Osteoblast (primary cell): ENCODE data around the gene RALGPS2. TPM values are rescaled to one million over a fixed set of nuclear protein-coding genes. Genes with fewer than 3 reads are reported as not detected.

Experiments
- DNase-seq: peaks from one replicate; pipeline ENCODE4 v3.0.0; 2011; ENCODE audit warnings: low spot score, mixed read lengths; ENCODE audit not compliant: insufficient read length; ENCODE audit errors: missing footprints
- H2AFZ ChIP-seq: 2 replicates; pipeline ENCODE4 v1.6.0; 2011; ENCODE audit warnings: mild to moderate bottlenecking, low read length
- H3K27ac ChIP-seq: 2 replicates; pipeline ENCODE4 v1.5.1; 2011; ENCODE audit warnings: mild to moderate bottlenecking, low read depth, low read length, moderate library complexity
- H3K27me3 ChIP-seq: 2 replicates; pipeline ENCODE4 v1.6.0; 2012; ENCODE audit warnings: mild to moderate bottlenecking, control low read depth, inconsistent platforms, low read length, moderate library complexity; ENCODE audit not compliant: insufficient read depth
- H3K36me3 ChIP-seq: 2 replicates; pipeline ENCODE4 v1.5.1; 2011; ENCODE audit warnings: mild to moderate bottlenecking, low read length, control low read depth, moderate library complexity; ENCODE audit not compliant: insufficient read depth
- H3K4me1 ChIP-seq: 2 replicates; pipeline ENCODE4 v1.5.1; 2011; ENCODE audit warnings: mild to moderate bottlenecking, low read length, control low read depth, moderate library complexity; ENCODE audit not compliant: insufficient read depth
- H3K4me2 ChIP-seq: 2 replicates; pipeline ENCODE4 v1.6.0; 2011; ENCODE audit warnings: mild to moderate bottlenecking, low read length; ENCODE audit not compliant: insufficient read depth
- H3K4me3 ChIP-seq: fragments of 200-600 bp; sonication (generic); 3 replicates; pipeline ENCODE4 v1.5.1; 2012; ENCODE audit warnings: mild to moderate bottlenecking, low read length, inconsistent platforms; ENCODE audit not compliant: insufficient read depth
- H3K79me2 ChIP-seq: 2 replicates; pipeline ENCODE4 v1.6.0; 2012; ENCODE audit warnings: mild to moderate bottlenecking, low read length, control low read depth, inconsistent platforms; ENCODE audit not compliant: insufficient read depth
- H3K9me3 ChIP-seq: 2 replicates; pipeline ENCODE4 v1.5.1; 2011; ENCODE audit warnings: low read depth, low read length, control low read depth
- H4K20me1 ChIP-seq: 2 replicates; pipeline ENCODE4 v1.6.0; 2012; ENCODE audit warnings: mild to moderate bottlenecking, low read length, control low read depth; ENCODE audit not compliant: insufficient read depth
- total RNA-seq: library from RNA; depleted of rRNA; stranded (reverse); fragments of >200 nt; gene quantifications from 2 replicates; pipeline ENCODE4 v1.2.3, GENCODE V29; 2012
- TF ChIP-seq, protein P1 (sequence below): IDR thresholded peaks from 2 replicates; pipeline ENCODE4 v1.5.1; 2011; ENCODE audit warnings: mild to moderate bottlenecking, low read depth, low read length, moderate library complexity; ENCODE audit errors: extremely low read depth

Gene RALGPS2
- total RNA-seq, 1 donor: 40.2 TPM

DNA sequence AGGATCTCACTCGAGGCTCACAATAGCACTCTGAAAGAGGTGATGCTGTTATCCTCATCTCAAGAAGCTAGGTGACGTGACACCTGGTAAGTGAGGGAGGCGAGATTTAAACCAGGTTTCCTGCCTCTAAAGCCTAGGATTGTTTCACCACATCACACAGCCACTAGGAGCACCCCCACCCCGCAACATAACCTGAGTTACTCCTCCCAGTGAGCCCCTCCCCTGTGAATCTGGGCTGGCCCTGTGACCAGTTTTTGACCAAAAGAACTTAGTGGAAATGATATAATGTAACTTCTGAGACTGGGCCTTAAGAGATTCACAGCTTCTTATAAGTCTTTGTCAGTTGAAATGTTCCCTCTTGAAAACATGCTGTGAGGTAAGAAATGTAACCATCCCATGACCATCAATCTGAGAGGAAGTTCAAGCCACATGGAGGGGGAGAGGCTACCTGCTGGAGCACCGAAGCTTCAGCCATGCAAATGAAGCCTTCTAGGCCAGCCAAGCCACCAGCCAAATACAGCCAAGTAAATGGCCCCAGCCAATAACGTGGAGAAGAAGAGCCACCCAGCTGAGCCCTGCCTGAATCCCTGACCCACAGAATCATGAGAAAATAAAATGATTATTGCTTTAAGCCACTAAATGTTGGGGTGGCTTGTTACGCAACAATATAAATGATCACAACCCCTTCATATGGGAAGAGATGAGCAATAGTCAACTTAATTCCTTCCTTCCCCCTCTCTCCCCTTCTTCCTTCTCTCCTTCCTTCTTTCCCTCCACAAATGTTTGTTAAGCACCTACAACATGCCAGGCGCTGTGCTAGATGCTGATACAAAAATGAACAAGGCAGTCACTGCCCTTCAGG is 239.7 kb downstream of the RALGPS2 start:
- no peak overlapping the region for H3K4me2 ChIP-seq
- TF ChIP-seq, protein P1, sequence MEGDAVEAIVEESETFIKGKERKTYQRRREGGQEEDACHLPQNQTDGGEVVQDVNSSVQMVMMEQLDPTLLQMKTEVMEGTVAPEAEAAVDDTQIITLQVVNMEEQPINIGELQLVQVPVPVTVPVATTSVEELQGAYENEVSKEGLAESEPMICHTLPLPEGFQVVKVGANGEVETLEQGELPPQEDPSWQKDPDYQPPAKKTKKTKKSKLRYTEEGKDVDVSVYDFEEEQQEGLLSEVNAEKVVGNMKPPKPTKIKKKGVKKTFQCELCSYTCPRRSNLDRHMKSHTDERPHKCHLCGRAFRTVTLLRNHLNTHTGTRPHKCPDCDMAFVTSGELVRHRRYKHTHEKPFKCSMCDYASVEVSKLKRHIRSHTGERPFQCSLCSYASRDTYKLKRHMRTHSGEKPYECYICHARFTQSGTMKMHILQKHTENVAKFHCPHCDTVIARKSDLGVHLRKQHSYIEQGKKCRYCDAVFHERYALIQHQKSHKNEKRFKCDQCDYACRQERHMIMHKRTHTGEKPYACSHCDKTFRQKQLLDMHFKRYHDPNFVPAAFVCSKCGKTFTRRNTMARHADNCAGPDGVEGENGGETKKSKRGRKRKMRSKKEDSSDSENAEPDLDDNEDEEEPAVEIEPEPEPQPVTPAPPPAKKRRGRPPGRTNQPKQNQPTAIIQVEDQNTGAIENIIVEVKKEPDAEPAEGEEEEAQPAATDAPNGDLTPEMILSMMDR: no peak

DNA sequence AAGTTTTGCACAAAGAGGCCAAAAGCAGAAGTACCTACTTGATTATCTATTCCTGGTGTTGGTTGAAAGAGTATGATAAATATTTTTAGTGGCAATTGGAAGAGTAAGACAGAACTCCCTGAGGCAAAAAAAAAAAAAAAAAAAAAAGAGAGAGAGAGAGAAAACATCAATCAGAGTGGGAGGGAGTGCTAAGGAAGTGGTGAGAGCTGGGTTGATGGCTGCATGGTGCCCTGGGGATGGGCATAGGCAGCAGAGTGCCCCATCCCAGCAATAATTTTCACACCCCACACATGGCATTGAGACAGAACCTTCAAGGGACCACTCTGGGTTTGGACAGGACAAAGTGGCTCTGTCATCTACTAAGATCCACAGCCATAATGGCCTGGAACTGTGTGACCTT is 241.3 kb downstream of the RALGPS2 start:
- no peak for DNase-seq
- H3K4me1 ChIP-seq: no peaks in the 10 kb centered on the region

More for the DNA sequence above, 239.7 kb downstream of the RALGPS2 start:
- H3K27ac ChIP-seq: no peak overlapping the region
- DNase-seq: no peak
- no peaks in the 10 kb centered on the region for H3K36me3 ChIP-seq
- peaks cover 4% of the 10 kb centered on the region for H3K27me3 ChIP-seq
- no peak overlapping the region for H2AFZ ChIP-seq
- no peaks in the 10 kb centered on the region for H3K79me2 ChIP-seq
- peaks cover 3% of the 10 kb centered on the region for H3K9me3 ChIP-seq
- H4K20me1 ChIP-seq: no peaks in the 10 kb centered on the region
- no peaks in the 10 kb centered on the region for H3K4me1 ChIP-seq
- H3K4me3 ChIP-seq: no peak overlapping the region

DNA sequence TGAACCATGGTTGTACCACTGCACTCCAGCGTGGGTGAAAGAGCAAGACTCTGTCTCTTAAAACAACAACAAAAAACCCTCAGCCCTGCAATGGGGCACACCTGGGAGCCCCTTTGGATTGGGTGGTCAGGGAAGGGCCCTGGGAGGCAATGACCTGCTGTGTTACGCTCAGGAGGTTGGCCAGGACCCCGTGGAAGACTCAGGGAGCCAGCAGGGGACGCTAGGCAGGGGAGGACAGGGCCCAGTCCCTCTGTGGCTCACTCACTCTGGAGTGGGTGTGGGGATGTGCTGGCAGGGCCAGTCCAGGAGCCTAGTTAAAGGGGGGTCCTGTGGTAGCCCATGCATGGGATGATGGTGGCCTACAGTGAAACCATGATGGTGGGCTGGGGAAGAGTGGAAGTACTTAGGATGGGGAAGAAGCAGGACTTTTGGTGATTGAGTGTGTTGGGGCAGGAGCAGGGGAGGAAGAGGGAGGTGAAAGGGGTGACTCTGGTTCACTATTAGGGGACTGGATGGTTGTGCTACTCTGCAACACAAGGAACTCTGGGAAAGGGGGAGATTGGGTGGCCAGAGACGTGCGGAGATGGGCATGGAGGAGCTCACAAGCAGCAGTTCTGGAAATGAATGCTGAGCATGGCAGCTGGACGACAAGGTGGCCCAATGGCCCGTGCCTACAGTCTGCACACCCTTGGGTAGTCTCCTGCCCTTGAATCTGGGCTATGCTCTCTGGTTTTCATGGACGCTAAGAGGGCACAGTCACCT is 244.4 kb downstream of the RALGPS2 start:
- Histone ChIP-seq H2AFZ (no peak overlapping the region), H3K4me1 (no peaks in the 10 kb centered on the region), H4K20me1 (no peaks in the 10 kb centered on the region), H3K27me3 (peaks cover 4% of the 10 kb centered on the region), H3K4me3 (no peak overlapping the region), H3K9me3 (peaks cover 3% of the 10 kb centered on the region), H3K79me2 (no peaks in the 10 kb centered on the region), H3K4me2 (no peak overlapping the region), H3K27ac (no peak overlapping the region), H3K36me3 (no peaks in the 10 kb centered on the region)
- TF ChIP-seq, protein P1: no peak
- DNase-seq: no peak

More for the DNA sequence above, 241.3 kb downstream of the RALGPS2 start:
- Histone ChIP-seq H3K79me2 (no peaks in the 10 kb centered on the region), H4K20me1 (no peaks in the 10 kb centered on the region), H3K4me3 (no peak overlapping the region), H2AFZ (no peak overlapping the region), H3K4me2 (no peak overlapping the region), H3K9me3 (peaks cover 3% of the 10 kb centered on the region), H3K27me3 (peaks cover 4% of the 10 kb centered on the region), H3K36me3 (no peaks in the 10 kb centered on the region), H3K27ac (no peak overlapping the region)
- TF ChIP-seq, protein P1: no peak

DNA sequence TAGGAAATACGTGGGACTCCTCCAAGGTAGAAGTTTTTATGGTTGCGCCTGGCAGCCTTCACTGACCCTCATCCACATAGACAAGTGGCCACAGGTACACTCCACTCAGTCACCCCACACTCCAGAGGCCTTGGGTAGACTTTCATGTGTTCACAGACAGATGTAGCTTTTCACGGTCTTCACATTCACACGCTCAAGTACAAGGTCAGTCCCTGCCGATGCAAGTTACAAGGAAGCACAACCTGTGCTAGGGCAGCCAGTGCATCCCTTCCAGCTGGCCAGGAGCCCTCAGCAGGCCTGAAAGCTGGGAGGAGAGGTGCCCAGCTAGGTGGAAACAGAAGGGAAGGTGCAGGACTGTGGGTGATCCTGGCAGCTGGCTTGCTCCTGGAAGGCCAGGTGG is 245.1 kb downstream of the RALGPS2 start:
- Histone ChIP-seq H3K4me1 (no peaks in the 10 kb centered on the region), H3K4me3 (no peak overlapping the region), H3K4me2 (no peak overlapping the region), H3K36me3 (no peaks in the 10 kb centered on the region), H3K27me3 (peaks cover 4% of the 10 kb centered on the region), H3K9me3 (no peaks in the 10 kb centered on the region), H4K20me1 (no peaks in the 10 kb centered on the region), H2AFZ (no peak overlapping the region), H3K27ac (no peak overlapping the region), H3K79me2 (no peaks in the 10 kb centered on the region)
- DNase-seq: no peak
- TF ChIP-seq, protein P1: no peak
